ENCODE data around the gene PLEKHG5.

Gene PLEKHG5

DNA sequence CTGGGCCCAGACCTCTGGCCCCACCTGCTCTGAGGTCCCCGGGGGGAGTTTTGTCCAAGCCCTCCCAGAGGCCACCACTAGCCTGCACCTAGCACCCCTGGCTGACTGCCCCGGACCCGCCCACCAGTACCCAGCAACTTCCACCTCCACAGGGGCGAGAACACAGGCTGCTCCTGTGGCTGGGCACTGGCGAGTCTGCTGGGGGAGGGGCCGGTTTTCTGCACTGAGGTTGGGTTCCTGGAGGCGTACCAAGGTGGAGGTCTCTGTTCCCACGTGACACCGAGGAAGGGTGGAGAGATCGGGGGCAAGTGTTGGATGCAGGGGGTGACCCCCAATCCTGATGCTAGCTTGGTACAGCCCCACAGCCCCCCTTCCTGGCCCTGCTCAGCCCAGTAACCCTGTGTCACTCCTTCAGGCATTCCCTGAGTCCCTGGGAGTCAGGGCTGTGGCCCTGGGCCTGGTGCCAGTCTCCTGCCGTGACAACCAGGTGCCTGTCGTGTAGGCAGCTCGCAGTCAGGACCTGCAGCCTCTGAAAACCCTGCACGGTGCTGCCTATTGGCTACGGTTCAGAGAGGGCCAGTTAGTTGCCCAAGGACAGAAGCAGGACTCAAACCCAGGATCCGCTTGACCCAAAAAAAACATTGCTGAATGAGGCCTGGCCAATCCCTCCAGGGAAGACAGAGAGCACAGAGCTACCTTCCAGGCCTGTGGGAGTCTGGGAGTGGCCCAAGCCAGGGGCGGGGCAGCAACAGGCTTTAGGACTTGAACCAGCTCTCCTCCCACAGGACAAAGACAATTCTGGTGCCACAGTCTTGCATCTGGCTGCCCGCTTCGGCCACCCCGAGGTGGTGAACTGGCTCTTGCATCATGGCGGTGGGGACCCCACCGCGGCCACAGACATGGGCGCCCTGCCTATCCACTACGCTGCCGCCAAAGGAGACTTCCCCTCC is 63.8 kb downstream of the PLEKHG5 start:
- CTCF ChIA-PET, result interaction anchor here (1.7 to 3.9 kb wide), 2 partner anchors 11 kb away, joined by 20 to 34 read pairs; no protein-coding TSS in a partner anchor

DNA sequence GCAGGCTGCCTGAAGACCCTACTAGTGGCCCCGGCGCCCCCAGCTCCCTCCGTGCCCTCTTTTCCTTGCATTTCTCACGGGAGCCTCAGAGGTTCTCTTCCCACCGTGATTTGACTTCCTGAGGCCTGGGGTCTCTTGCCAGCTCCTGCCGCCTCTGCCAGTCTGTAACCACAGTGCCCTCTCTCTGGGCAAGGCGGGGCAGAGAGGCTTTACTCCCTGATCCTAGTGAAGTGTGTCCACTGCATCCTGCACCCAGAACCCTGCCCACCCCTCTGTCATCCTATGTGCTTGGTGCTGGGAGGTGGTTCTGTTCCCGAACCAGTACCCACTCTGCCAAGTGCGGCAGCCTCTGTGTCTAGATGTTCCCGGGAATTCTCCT is 64.5 kb downstream of the PLEKHG5 start:
- no peak for DNase-seq (ENCODE audit: low read depth, low spot score)
- CTCF ChIA-PET, result interaction anchor here (0.7 to 1.7 kb wide), 3 partner anchors 11 to 59 kb away, joined by 3 to 20 read pairs (median 3); no protein-coding TSS in a partner anchor
- POLR2A ChIA-PET, result no interaction called here
- TF ChIP-seq, protein P1, sequence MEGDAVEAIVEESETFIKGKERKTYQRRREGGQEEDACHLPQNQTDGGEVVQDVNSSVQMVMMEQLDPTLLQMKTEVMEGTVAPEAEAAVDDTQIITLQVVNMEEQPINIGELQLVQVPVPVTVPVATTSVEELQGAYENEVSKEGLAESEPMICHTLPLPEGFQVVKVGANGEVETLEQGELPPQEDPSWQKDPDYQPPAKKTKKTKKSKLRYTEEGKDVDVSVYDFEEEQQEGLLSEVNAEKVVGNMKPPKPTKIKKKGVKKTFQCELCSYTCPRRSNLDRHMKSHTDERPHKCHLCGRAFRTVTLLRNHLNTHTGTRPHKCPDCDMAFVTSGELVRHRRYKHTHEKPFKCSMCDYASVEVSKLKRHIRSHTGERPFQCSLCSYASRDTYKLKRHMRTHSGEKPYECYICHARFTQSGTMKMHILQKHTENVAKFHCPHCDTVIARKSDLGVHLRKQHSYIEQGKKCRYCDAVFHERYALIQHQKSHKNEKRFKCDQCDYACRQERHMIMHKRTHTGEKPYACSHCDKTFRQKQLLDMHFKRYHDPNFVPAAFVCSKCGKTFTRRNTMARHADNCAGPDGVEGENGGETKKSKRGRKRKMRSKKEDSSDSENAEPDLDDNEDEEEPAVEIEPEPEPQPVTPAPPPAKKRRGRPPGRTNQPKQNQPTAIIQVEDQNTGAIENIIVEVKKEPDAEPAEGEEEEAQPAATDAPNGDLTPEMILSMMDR (IDR thresholded peaks at IDR 0.05; ENCODE audit: insufficient read depth, low read length, missing control alignments), result no peak
- no peak overlapping the region for H3K4me3 ChIP-seq (ENCODE audit: low read depth, low read length)

More for the DNA sequence above, 63.8 kb downstream of the PLEKHG5 start:
- TF ChIP-seq, protein P1 (IDR thresholded peaks at IDR 0.05; ENCODE audit: insufficient read depth, low read length, missing control alignments), result no peak
- DNase-seq (ENCODE audit: low read depth, low spot score), result no peak
- POLR2A ChIA-PET, result no interaction called here
- no peak overlapping the region for H3K4me3 ChIP-seq (ENCODE audit: low read depth, low read length)

DNA sequence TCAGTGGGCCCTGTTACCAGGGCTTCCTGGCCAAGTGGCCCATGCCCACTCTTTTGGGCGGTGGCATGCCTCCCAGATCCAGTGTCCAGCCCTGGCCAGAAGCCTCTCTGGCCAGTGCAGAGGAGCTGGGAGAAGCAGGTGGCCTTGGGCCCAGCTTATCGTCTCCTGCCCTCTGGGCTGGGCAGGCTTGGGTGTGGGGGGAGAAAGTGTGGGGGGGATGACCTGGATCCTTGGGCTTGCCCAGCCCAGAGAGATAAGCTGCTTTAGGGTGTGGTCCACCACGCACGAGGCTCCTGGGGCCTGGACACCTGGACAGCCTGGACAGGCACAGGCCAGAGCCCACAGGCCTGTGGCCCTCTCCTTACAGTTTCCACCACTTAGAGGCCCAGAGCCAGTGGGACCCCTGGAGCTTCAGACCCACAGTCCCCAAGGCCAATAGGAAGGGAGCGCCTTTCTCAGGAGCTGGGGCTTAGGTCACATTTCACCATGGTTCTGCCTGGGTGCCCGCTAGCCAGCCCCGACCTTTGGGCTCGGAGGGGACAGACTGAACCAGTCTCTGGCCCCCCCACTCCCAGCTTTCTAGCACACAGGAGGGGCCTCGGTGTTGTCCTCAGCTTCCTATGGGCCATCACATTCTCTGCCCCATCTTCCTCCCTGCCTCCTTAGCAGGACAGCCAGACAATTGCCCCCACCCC is 65.0 kb downstream of the PLEKHG5 start:
- ChIA-PET CTCF (interaction anchor here (0.6 to 1.7 kb wide), 4 partner anchors 12 to 59 kb away, joined by 3 to 20 read pairs (median 3); no protein-coding TSS in a partner anchor), POLR2A (no interaction called here)
- TF ChIP-seq, protein P1 (IDR thresholded peaks at IDR 0.05; ENCODE audit: insufficient read depth, low read length, missing control alignments), result no peak
- DNase-seq (ENCODE audit: low read depth, low spot score), result no peak
- H3K4me3 ChIP-seq (ENCODE audit: low read depth, low read length), result no peak overlapping the region

DNA sequence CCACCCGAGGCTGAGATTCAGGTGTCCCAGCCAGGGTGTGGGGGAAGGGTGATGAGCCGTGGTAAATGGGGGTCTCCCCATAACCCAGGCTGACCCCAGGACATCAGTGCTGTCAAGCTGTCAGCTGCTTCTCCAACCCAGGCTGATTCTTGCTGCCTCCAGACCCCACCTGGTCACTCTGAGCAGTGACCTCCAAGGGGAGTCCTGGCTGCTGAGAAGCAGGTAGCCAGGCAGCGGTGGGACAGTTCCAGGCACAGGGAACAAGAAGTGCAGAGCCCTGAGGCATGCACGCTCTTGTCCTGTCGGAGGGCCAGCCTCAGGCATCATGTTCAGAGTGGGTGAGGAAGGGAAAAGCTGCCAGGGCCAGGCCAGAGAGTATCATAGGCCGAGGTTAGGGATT is 65.8 kb downstream of the PLEKHG5 start:
- POLR2A ChIA-PET, result no interaction called here
- DNase-seq (ENCODE audit: low read depth, low spot score), result no peak
- CTCF ChIA-PET, result interaction anchor here (0.6 to 1.7 kb wide), 5 partner anchors 11 to 179 kb away, joined by 3 to 20 read pairs (median 6); no protein-coding TSS in a partner anchor
- TF ChIP-seq, protein P1 (IDR thresholded peaks at IDR 0.05; ENCODE audit: insufficient read depth, low read length, missing control alignments), result no peak
- no peak overlapping the region for H3K4me3 ChIP-seq (ENCODE audit: low read depth, low read length)

DNA sequence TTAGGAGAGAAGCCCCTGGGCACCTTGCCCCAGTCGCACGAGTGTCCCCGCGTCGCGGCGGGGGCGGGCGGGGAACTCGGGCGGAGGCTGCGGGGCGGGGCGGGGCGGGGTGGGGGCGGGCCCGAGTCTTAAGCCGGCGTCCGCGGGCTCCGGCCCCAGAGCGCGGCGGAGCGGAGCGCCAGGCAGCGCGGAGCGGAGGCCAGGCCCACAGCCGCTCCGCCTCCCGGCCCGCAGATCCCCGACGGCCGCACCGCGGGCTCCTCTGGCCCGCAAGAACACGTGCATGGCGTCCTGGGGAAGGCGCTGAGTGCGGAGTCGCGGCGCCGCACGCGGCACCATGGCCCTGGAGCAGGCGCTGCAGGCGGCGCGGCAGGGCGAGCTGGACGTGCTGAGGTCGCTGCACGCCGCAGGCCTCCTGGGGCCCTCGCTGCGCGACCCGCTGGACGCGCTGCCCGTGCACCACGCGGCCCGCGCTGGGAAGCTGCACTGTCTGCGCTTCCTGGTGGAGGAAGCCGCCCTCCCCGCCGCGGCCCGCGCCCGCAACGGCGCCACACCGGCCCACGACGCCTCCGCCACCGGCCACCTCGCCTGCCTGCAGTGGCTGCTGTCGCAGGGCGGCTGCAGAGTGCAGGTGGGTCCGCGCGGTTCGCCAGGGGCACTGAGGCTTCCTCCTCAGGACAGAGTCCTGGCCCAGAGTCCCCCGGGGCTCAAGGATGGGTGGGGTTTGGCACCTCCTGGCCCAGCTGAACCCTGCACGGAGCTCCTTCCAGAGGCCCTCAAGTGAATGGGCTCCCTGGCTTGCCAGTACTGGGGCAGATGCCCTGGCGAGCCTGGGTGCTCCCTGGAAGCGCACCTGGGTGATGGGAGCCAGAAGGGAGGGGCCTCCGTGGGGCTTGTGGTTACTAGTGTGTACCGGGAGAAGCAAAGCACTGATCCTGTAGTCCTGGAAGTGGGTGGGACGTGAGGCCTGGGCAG is 66.6 kb downstream of the PLEKHG5 start, which contains the start of gene ESPN:
TSS of gene ESPN (plus strand) at position 158 of the 975 bp plus-strand sequence. CDS start at position 338, 180 bp downstream.
- no peak for DNase-seq (ENCODE audit: low read depth, low spot score)
- H3K4me3 ChIP-seq (ENCODE audit: low read depth, low read length), result no peak within 1 kb of the TSS
- ChIA-PET POLR2A (no interaction called here), CTCF (interaction anchor here (1.0 to 1.2 kb wide), 4 partner anchors 12 to 178 kb away, joined by 3 to 8 read pairs (median 5); no protein-coding TSS in a partner anchor)
- TF ChIP-seq, protein P1 (IDR thresholded peaks at IDR 0.05; ENCODE audit: insufficient read depth, low read length, missing control alignments), result no peak
